DMS153 treated with DMSO at 0.1 percent for 48 hours (cell line): ENCODE results near the gene ITGB3.
"Not testable (repeated sequence)": the region's sequence is repeated elsewhere in the genome, so short reads cannot be mapped to it uniquely, and the experiment has no call there.

Experiments
- DNase-seq: peaks from one replicate; lab custom pipeline; 2025; ENCODE audit not compliant: unreplicated experiment; lab: John Stamatoyannopoulos, UW

ITGB3 gene

GRCh38 chr17:47243737-47244598 is 9.7 kb upstream of the ITGB3 start:
- DNase-seq, result no peak

- no peak for DNase-seq
These were observed 8.9 kb upstream of the ITGB3 start for GRCh38 chr17:47244697-47245096.

- DNase-seq, result no peak
These were observed 7.5 kb upstream of the ITGB3 start for GRCh38 chr17:47246120-47246519.

DNA sequence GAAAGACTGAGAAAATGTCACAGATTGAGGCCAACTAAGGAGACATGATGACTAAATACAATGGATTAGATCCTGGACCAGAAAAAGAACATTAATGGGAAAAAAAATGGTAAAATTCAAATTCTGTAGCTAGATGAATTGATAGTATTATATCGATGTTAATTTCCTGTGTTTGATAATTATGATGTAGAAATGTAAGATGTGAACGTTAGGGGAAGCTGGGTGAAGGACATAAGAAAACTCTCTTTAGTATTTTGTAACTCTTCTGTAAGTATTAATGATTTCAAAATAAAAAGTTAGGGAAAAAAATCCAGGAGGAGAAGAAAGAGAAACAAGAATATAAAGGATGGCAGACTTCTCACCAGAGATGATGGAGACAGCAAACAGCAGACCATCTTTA is 2.8 kb upstream of the ITGB3 start:
- DNase-seq, result no peak

GRCh38 chr17:47251421-47251940 is 2.1 kb upstream of the ITGB3 start:
- no peak for DNase-seq

- no peak for DNase-seq
These were observed 1.4 kb upstream of the ITGB3 start for GRCh38 chr17:47252209-47252608.

GRCh38 chr17:47252766-47253512 is 688 bp upstream of the ITGB3 start:
- DNase-seq, result no peak

DNA sequence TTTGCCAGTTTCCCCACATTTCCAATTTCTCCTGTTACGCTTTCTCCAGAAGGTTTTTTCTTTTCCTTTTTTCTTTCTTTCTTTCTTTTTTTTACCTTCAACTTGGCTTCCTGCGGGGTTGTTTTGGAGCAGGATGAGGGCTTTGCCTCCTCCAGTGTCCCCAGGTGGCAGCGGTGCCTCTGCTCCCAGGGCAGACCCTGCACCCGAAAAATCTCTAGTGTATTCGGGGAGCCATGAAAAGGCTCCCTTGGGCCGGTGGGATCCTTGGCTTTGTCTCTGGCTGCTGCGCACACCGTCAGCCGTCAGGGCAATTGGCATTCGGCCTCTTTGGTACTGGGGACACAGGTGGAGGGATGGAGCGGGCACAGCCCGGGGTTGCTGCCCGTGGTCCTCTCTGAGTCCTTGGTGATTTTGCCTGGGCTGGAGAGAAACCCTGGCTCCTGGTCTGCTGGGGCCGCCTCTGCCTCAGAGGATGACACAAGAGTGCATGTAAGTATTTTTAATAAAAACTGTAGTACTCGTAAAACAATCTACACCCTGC is 846 bp downstream of the ITGB3 start:
- no peak for DNase-seq

- DNase-seq, result no peak
These were observed 4.2 kb downstream of the ITGB3 start for GRCh38 chr17:47257651-47258339.

DNA sequence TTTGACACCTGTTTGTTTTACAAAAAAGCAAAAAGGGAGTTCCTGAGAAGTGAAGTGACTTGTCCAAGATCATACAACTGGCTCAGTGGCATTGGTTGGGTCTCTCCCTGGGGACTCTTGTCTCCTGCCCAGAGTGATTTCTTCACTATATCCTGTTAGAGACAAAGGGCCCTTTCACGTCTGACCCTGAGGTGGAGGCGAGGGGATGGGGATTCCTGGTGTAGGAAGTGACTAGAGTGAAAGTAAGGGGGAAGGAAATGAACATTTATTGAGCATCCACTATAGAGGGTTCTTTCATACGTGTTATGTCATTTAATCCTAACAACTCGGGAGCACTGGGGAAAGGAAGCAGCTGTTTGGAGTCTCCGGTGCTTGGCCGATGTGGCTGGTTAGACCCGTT is 9.0 kb downstream of the ITGB3 start:
- DNase-seq, result no peak

- no peak for DNase-seq
These were observed 10.5 kb downstream of the ITGB3 start for GRCh38 chr17:47264166-47264565.

DNA sequence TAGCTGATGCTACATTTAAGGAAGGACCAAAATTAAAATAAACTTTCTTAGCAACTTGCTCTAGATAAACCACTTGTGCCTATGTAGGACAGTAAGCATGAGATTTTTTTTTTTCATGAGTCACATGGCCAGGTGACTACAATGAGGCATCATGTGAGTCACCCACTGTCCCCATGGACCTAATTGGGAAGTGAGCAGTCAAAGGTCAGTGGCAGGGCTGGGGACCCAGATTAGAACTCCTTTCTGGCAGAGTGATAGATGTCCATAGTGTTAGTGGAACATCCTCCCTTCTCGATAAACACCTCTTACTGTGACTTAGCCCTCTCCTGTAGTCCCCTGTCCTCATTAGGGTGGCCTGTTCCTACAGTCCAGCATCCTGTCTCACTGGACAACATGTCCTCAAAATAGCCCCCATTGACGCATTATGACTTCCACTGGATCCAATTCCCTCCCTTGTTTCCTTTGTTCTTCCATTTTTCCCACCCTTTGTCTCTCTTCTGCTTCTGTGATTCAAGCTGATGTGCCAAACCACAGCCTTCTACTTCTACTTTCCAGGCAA is 12.4 kb downstream of the ITGB3 start:
- no peak for DNase-seq

DNA sequence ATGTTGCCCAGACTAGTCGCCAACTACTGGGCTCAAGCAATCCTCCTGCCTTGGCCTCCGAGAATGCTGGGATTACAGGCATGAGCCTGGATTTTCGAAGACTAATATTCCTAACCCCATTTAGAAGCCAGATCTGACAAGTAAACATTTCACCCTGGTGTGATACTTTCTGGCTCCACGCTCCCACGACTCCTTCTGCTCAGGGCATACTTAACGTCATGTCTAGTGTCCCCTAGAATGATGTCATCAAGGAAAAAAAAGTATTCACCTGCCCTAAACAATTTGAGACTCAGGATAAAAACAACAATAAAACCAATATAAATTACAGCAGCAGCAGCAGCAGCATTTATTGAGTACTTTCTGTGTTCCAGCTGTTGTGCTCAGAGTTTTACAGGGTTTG is 13.2 kb downstream of the ITGB3 start:
- no peak for DNase-seq

DNA sequence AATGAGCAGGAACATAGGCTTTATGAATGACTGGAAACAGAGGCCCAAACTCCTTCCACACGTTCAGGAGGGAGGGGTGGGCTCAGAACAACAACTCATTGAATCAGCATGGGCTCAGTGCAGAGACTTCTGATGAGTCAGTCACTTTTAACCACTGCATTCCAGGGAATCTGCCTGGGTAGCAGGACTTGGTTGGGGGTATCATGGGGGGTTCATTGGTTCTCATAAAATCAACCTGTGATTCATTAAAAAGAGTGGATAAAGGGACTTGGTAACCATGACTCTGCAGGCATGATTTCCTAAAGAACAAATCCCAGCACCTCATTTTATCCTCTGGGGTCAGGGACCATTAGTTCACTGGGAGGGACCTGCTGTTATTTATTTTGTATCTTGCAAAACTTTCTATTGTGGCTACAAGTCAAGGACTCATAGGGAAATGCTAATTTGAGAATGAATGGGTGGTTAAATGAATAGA is 13.8 kb downstream of the ITGB3 start:
- no peak for DNase-seq

DNA sequence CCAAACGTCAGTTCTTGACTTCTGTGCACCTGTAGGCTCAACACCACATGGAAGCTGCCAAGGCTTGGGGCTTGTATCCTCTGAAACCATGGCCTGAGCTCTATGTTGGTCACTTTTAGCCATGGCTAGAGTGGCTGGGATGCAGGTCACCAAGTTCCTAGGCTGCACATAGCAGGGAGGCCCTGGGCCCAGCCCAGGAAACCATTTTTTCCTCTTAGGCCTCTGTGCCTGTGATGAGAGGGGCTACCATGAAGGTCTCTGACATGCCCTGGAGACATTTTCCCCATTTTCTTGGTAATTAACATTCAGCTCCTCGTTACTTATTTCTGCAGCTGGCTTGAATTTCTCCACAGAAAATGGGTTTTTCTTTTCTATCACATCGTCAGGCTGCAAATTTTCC is 15.3 kb downstream of the ITGB3 start:
- not testable (repeated sequence) for DNase-seq

DNA sequence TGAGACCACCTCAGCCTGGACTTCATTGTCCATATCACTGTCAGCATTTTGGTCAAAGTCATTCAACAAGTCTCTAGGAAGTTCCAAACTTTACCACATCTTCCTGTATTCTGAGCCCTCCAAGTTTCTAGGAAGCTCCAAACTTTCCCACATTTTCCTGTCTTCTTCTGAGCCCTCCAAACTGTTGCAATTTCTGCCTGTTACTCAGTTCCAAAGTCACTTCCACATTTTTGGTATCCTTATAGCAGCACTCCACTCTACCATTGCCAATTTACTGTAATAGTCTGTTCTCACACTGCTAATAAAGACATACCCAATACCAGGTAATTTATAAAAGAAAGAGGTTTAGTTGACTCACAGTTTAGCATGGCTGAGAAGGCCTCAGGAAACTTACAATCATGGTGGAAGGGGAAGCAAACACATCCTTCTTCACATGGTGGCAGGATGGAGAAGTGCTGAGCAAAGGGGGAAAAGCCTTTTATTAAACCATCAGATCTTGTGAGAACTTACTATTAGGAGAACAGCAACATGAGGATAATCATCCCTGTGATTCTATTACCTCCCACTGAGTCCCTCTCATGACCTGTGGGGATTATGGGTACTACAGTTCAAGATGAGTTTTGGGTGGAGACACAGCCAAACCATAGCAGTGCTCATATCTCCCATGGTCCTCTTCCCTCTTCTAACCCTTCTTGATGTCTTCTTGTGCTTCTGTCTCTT is 16.1 kb downstream of the ITGB3 start:
- DNase-seq, result not testable (repeated sequence)

DNA sequence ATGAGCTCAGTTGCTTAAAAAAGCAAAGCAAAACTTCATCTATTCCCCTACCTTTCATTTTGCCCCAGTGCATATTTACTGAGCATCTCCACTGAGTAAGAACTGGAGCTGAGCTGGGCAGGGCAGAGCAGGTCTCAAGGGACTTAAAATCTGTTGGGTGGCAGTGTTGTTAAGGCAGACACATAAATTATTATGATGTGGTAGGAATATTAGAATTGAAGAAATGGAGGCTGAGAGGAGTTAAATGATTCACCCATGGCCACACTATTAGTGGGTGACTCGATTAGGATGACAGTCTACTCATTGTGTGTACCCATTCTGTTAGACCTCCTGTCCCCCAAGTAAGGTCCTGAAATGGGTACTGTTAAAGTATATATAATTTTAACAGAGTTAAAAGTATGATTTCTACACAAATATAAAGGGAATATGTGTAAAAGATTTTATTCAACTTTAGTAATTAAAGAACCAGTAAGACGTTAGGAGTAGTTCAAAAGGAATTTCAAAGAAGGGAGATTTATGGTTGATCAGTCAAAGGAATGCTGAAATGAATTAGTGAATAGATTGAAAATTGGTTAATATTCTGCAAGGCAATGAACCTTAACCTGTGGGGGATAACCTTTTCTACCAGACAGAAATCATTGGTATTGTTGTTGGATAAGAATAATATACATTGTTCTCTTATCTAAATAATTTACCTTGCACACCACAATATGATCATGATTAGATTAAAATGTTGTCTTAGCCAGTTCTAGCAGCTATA is 17.5 kb downstream of the ITGB3 start:
- DNase-seq, result no peak

- DNase-seq, result no peak
These were observed 18.9 kb downstream of the ITGB3 start for GRCh38 chr17:47272491-47272890.

GRCh38 chr17:47273245-47273644 is 19.6 kb downstream of the ITGB3 start:
- no peak for DNase-seq
